HG03442 (cell line): ENCODE results near the gene CCDC87.
"Not testable (repeated sequence)": the region's sequence is repeated elsewhere in the genome, so short reads cannot be mapped to it uniquely, and the experiment has no call there.

ENCODE experiments used
- ATAC-seq: cut with Tn5 transposase; IDR thresholded peaks from one replicate; pipeline ENCODE4 v1.9.1; 2021; ENCODE audit warnings: mild to moderate bottlenecking, moderate library complexity; ENCODE audit not compliant: unreplicated experiment

Gene CCDC87

DNA sequence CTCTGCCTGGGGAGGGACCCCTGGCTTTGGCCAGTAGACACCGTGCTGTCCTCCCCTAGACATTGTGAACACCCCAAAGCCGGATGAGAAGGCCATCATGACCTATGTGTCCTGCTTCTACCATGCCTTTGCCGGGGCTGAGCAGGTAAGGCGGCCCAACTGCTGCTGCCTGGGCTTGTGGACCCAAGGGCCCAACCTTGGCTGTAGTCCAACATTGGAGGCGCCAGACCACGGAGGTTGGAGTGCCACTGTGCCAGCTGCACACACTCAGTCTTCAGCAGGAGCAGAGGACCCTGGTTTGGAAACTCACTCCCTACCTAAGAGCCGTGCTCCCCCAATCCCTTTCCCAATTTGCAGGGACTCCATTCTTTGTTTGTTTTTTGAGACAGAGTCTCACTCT is 36.8 kb downstream of the CCDC87 start:
- no peak for ATAC-seq

DNA sequence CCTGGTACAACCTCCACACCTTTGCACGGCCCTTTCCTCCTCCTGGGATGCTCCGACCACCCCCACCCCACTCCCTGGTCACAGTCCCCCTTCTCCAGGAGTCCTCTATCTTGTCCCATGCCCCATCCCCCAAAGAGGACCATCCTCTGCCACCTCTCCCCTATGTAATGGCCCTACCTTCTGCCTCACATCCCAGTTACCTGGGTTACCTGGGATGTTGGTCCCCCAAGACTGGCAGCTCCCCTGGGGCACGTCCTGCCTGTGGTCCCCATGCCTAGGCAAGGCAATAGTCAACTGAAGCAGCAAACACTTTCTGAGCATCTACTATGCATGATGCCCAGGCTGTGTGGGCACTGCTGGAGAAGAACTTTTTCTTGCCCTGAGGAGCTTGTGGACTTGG is 37.4 kb downstream of the CCDC87 start:
- no peak for ATAC-seq

DNA sequence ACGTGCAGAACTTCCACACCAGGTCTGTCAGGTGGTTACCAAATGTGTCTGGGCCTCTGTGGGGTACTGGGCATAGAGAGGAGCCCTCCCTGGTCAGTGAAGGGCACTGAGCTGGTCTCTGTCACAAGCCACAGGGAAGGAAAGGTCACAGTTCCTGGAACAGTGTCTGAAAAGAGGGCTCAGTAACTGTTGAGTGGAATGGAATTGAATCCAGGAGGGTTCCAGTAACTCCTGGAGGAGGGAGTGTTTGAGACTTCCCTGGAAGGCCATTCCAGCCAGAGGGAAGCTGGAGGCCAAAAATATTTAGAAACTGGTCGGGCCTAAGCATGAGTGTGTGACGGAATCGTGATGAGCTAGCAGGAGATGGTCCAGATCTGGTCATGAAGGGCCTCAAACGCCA is 38.3 kb downstream of the CCDC87 start:
- no peak for ATAC-seq

DNA sequence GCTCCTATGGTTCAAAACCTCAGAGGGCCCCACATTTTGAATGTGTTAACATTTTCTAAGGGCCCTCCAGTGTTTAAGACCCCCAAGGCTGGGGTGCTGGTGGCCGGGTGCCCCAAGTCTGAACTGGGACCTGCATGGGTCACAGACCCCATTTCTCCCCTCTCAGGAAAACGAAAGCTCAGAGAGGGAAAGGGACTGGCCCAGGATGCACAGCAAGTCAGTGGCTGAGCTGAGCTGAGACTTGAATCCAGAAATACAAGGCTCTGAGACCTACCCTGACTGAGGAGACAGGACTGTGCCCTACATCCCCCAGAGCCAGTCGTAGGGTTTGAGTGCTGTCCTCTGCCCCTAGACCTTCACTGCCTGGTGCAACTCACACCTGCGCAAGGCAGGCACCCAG is 42.0 kb downstream of the CCDC87 start:
- no peak for ATAC-seq

- no peak for ATAC-seq
Observed at GRCh38 chr11:66549696-66550095, 43.2 kb downstream of the CCDC87 start.

DNA sequence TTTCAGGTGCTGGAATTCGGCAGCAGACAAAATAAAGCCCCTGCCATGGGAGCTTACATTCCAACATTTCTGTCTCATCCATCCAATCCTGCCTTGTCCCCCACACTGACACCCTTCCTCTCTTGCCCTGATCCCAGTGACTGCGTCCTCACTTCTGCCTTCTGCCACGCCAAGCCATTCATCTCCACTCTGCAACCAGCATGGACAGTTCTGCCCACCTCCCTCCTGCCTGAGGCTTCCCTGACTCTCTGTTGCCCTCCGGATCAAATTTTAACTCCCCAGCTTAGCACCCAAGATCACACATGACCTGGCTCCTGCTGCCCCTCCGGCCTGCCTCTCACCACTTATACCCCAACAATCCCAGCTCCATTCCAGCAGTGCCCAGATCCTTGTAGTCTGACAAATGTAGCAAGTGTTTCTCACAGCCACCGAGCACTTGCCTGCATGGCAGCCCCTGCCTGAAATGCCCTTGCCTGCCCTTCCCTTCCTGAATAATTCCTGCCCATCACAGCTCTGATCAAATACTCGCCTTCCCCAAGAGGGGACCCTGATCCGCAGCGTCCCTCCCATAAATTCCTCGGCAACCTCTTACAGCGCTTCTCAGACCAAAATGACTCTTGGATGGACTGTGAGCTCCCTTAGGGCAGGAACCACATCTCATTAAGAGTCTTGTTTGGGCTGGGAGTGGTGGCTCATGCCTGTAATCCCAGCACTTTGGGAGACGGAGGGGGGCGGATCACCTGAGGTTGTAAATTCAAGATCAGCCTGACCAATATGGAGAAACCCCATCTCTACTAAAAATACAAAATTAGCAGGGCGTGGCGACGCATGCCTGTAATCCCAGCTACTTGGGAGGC is 43.9 kb downstream of the CCDC87 start:
- no peak for ATAC-seq

GRCh38 chr11:66548041-66548440 is 44.8 kb downstream of the CCDC87 start:
- no peak for ATAC-seq

- ATAC-seq: no peak
Observed at GRCh38 chr11:66547662-66548009, 45.2 kb downstream of the CCDC87 start.

- ATAC-seq: no peak
Observed at GRCh38 chr11:66546966-66547661, 45.7 kb downstream of the CCDC87 start.

DNA sequence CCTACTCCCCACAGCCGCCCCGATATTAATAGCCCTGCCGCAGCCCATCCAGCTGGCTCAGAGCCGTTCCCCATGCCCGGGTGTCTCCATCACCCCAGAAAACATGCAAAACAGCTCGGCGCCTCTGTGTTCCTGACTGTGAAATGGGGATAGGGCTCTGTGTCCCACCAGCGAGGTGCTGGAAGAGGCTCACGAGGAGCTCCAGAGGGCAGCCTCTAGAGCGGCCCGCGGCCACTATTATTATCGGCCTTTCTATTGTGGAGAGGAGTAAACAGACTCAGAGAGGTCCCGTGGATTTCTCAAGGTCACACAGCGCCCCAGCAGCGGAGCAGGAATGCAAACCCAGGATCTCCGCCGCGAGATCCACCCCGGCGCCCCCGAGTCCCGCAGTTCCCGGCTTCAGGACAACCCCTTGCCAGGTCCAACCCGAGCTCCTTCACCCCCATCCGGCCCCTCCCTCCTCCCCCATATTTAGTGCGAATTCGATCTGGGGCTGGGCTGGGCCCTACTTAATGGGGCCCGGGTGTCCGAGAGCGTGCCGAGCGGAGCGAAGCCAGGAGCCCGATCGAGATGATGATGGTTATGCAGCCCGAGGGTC is 46.4 kb downstream of the CCDC87 start, which contains the start of gene ACTN3:
ACTN3 (plus strand) TSS at position 536 of the 598 bp plus-strand sequence; CDS start at position 571, 35 bp downstream.
- ATAC-seq: no peak

- peak; percentile 88 for ATAC-seq
Observed at GRCh38 chr11:66545701-66546367, 47.0 kb downstream of the CCDC87 start, which contains the start of gene ZDHHC24. ZDHHC24 (minus strand) TSS chr11:66546048; CDS start chr11:66546003, 45 bp downstream.

- not testable (repeated sequence) for ATAC-seq
Observed at GRCh38 chr11:66544952-66545351, 47.9 kb downstream of the CCDC87 start.

DNA sequence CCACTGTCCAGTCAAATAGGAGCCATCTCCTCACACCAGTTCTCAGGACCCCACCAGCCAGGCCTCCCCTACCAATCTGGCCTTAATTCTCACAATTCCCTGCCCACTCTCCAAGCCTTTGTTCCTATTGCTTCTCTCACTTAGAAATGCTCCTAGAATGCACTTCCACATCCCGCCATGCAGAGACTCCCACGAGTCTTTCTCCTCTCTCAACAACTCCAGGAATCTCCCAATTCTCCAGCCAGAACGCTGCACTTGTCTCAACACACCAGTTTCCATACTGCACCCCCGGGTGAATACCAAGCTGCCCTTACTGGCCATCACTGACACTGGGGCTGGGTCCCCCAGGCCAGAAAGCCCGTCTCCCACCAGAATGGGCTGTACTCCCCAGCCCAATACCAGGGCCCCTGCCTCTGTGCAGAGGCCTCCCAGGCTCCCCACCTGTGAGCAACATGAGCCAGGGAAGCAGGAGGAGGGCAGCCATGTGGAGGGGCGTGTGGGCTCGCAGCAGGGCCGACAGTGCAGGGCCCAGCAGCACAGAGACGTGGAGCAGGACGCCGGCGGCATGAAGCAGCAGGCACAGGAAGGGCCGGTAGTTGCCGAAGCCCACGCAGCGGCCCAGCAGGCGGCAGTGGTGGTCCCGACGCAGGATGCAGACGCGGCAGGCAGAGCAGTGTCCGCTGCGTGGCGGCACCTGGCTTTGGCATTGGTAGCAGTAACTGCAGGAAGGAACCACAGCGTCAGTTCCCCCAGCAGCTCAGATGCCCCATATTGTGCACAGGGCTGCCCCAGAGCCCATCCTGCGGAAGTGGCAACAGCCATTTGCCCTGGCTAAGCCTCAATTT is 49.4 kb downstream of the CCDC87 start:
- no peak for ATAC-seq

DNA sequence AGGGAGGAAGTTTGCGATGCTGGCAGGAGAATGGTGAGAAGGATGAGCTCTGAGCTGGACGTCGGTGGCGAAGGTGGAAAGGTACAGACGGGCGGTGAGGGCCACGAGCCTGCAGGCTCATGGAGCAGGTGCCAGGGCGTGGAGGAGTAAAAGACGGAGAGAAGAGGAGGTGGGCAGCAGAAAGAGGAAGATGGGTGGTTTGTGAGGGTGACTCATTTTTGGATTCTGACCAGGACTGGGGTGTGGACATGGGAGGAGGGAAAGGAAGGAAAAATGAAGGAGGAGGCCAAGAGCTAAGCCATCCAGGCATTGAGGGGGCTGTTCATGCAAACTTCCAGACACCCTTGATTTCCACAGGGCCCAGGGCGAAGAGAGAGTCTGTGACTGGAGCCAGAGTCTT is 50.5 kb downstream of the CCDC87 start:
- no peak for ATAC-seq

GRCh38 chr11:66541892-66542291 is 51.0 kb downstream of the CCDC87 start:
- ATAC-seq: no peak

DNA sequence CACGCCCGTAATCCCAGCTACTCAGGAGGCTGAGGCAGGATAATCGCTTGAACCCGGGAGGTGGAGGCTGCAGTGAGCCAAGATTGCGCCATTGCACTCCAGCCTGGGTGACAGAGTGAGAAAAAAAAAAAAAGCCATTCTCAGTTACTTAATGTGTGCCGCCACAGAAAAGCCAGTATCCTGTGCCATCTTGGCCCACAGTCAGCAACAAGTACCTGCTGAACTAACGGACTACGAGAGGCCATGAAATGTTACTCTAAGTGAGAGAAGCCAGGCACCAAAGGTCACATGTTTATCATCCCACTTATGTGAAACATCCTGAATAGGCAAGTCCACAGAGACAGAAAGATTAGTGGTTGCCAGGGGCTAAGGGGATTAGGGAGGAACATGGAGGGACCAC is 52.3 kb downstream of the CCDC87 start:
- not testable (repeated sequence) for ATAC-seq
